Stimulated activated CD4-positive, alpha-beta T cell treated with anti-CD3 and anti-CD28 coated beads, Interleukin-4, amount 100 ng/mL, for 1 hour (primary cell): ENCODE measurements around the gene C11orf54.
"Not testable (repeated sequence)": the region's sequence is repeated elsewhere in the genome, so short reads cannot be mapped to it uniquely, and the experiment has no call there.

ENCODE experiments used
- DNase-seq: peaks from one replicate; pipeline ENCODE4 v3.0.0-alpha.2; 2020

The C11orf54 gene

DNA sequence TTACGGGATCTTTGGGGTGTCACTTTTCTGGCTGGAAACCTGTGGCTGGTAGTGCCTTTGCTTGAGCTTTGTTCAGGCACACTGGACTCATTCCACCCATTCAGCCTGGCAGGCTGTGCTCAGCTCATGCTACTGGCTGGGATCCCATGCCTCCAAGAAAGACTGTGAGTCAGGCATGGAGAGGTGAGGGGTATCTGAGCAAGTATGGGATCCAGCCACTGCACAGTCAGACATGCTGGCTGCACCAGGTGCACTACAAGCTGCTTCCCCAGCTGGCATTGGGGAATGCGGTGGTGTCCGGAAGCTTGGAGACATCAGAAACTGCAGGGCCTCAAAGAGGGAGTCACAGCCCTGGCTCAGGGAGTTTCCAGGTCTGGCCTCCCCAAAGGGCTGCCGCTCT lies 30.7 kb downstream of the C11orf54 start:
- DNase-seq = no peak

DNA sequence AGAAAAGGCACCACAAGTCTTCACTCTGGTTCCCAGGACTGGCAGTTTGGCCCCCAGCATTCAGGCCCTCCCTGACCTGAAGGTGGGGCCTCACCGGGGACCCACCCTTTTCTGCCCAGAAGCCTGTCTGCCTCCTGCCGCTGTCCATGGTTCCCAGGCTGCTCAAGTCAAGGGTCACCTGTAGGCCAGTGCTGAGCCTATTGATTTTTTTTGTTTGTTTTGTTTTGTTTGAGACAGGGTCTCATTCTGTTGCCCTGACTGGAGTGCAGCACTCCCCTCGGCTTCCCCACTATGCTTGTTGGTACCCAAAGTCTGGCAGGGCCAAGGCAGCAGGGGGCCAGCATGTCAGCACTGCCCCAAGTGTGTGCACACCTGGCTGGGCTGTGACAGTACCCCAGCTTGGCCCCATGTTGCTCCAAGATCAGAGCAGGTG lies 31.6 kb downstream of the C11orf54 start:
- no peak for DNase-seq

GRCh38 chr11:93773601-93774200 lies 32.2 kb downstream of the C11orf54 start:
- no peak for DNase-seq

- DNase-seq = not testable (repeated sequence)
Observed at GRCh38 chr11:93774560-93774959, 33.1 kb downstream of the C11orf54 start.

DNA sequence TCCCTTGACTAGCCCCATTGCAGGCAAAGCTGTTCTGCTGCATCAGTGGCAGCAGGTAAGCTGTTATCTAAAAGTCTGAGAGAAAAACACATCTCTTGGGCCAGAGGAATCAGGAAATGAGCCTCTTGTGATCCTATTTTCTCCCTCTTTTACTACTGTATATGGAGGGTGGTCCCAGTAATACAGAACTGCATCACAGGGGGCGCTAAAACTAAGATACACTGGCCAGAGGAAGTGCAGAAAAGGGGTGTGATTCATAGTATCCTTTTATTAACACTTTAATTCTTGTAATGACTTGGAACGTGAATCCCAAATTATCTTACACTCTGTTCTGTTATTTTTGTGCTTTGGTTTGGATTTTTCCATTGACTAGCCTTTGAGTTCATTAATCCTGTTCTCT lies 33.8 kb downstream of the C11orf54 start:
- DNase-seq = no peak

DNA sequence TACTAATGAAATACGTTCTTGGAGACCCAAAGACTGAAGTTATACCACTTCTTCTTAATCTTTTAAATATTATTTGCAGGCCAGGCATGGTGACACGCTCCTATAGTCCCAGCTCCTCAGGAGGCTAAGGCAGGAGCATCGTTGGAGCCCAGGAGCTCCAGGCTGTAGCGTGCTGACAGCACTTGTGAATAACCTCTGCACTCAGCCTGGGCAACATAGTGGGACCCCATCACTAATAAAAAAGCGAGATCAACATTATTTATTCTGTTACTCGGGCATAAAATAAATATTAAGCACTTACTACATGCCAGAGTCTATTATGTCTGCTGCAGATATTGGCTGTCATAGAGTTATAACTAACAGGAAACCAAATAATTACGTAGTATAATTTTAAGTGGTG lies 41.9 kb downstream of the C11orf54 start:
- no peak for DNase-seq

GRCh38 chr11:93783765-93784144 lies 42.3 kb downstream of the C11orf54 start:
- DNase-seq = no peak

DNA sequence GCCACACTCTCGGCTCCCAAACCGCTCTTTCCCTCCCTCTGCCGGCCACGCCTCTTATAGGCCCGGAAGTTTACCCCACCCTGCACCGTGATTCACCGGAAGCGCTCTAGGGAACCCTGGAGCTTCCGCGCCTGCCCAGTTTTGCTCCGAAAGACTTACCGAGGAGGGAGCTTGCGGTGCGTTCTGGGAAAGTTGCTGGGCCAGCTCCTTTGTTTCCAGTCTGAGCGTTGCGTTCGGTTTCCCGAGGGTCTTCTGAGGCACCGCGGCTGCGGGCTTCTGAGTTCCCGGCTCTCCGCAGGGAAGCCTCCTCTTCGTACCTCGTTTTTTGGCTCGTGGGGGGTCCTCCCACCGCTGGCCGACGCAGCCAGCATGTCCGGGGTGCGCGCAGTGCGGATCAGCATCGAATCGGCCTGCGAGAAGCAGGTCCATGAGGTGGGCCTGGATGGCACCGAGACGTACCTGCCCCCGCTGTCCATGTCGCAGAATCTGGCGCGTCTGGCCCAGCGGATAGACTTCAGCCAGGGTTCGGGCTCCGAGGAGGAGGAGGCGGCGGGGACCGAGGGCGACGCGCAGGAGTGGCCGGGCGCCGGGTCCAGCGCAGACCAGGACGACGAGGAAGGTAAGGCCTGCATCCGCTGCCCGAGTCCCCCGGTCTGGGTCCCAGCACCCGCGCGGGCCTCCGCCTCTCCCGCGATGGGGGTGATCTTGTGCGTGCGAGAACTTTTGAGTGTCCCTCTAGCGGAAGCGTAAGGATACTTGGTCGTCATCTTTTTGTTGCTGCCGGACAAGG lies 42.9 kb downstream of the C11orf54 start, which contains the start of gene MED17:
Gene MED17 (plus strand): TSS at position 138 of the 790 bp plus-strand sequence. CDS start 232 bp downstream, at position 370.
- peak; percentile 88 for DNase-seq

- no peak for DNase-seq
Observed at GRCh38 chr11:93784935-93785360, 43.5 kb downstream of the C11orf54 start.

DNA sequence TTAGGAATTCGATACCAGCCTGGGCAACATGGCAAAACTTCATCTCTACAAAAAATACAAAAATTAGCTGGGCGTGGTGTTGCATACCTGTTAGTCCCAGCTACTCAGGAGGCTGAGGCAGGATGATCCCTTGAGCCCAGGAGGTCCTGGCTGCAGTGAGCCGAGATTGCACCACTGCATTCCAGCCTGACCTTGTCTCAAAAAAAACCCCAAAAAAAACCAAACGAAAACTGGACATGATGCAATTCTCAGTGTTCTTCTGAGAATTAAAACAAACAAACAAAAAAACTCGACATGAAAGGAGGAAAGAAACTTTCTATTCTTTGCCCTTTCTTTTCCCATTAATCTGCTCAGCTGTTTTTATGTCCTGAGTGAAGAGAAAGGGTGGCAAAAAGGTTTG lies 50.0 kb downstream of the C11orf54 start:
- DNase-seq = no peak

DNA sequence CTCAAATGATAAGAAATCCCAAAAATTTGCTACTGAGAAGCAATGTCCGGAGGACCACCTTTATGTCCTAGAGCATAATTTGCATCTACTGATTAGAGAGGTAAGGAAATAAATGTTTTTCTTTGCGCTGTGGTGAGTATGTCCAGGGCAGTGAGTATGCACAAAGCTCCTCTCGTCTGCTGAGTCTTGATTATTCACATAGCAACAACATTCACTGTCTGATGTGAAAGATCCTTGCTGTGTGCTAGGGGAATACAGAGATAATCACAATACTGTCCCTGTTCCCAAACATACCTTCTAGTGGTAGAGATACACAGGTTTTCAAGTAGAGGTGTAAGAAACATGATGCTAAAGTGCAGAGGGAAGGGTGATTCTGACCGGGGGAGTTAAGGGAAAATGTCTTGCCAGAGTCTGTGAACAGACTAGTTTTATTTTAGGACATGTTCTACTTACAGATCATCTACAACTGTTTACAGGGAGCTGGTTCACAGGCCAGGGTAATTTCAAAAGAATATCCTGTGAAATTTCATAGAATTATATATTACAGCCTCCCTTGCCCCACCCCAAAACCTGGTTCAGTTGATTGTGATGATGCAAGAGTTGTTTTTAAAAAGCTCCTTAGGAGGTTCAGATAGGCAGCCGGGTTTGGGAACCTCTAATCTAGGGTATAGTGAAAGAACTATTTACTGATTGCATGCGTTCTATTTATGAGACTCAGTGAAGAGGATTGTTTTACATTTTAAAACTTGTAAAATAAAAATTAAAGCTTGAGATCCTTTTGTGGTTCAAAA lies 55.2 kb downstream of the C11orf54 start:
- DNase-seq = no peak

DNA sequence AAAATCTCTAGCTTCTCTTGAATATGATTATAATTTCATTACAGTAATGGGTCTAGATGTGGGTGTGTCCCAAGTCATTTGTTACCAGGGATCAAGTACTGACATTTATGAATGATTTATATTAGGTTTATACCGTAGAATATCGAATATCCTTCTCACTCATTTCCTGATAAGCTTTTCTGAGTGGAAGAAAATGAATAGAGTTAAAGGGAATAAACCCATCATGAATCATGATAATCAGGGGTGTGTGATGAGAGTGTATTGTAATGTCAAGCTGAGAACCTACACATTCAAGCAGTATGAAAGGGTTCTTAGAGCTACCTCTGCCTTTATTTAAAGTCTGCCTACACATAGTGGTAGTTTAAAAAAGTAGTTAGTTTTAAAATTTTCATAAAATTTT lies 59.9 kb downstream of the C11orf54 start:
- no peak for DNase-seq

DNA sequence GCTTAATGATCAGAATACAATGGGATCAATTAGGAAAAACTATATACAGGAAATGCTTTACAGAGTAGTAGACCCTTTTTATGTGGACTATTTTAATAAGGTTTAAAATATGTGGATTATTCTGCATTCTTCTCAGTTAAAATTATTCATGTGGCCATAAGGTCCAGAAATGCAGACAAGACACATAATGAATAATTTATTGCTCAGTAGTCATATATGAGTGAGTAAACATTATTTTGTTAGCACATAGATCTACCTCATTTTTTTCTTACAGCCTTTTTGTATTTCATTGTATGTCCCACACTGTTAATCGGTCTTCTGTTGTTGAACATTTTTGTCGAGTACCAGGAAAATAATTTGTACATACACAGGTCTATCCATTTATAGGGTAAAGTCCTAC lies 63.4 kb downstream of the C11orf54 start:
- no peak for DNase-seq

DNA sequence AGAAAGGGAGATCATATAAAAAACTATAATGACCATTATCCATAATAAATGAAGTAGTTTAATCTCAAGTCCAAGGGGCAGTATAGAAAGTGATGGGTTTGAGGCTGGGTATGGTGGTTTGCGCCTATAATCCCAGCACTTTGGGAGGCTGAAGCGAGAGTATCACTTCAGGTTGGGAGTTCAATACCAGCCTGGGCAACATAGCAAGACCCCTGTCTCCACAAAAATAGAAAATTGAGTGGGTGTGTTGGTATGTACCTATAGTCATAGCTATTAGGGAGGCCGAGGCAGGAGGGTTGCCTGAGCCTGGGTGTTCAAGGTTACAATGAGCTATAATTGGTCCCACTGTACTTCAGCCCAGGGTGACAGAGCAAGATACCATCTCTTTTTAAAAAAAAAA lies 66.5 kb downstream of the C11orf54 start:
- no peak for DNase-seq

DNA sequence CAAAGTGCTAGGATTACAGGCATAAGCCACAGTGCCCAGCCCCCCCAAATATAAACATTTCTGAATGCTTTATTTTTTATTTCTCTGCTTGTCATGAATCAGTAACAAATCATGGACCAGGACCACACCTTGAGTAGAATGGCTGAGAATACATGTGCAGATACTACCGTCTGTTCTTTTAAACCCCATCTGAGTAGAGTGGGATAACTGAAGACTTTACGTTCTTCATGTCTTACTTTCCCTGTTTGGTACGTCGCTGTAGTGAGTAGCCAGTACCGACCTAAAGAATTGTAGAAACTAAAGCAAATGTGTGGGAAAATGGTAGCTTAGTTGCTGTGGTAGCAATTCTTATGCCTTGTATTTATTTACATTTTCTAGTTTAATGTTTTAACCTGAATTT lies 72.5 kb downstream of the C11orf54 start:
- DNase-seq = no peak
